Liver (tissue), 9 donors: Measurements from ENCODE around the gene POC1A. TPM values are rescaled to one million over a fixed set of nuclear protein-coding genes. Genes with fewer than 3 reads are reported as not detected.

Source experiments
- DNase-seq: peaks from one replicate; pipeline ENCODE4 v3.0.0-alpha.2; 2017; ENCODE audit warnings: low spot score
- H3K27ac ChIP-seq, 2 donors: one replicate each; pipeline ENCODE4 v1.7.0; 2013; ENCODE audit warnings: inconsistent platforms in 2 of 2, low read length in 2 of 2, control low read depth in 1 of 2, low read depth in 1 of 2, mild to moderate bottlenecking in 1 of 2
- H3K27me3 ChIP-seq, 4 donors: one replicate each; pipeline versions ENCODE4 v1.6.1 to v1.7.0; 2013; ENCODE audit warnings: low read length in 3 of 4, inconsistent platforms in 1 of 4, mild to moderate bottlenecking in 1 of 4, moderate library complexity in 1 of 4; ENCODE audit not compliant: control insufficient read depth in 4 of 4, insufficient read depth in 4 of 4
- H3K36me3 ChIP-seq, 4 donors: one replicate each; pipeline versions ENCODE4 v1.6.1 to v1.7.0; 2013; ENCODE audit warnings: low read length in 3 of 4, mild to moderate bottlenecking in 3 of 4, low read depth in 1 of 4, moderate library complexity in 1 of 4; ENCODE audit not compliant: control insufficient read depth in 4 of 4, insufficient read depth in 3 of 4
- H3K4me1 ChIP-seq, 4 donors: one replicate each; pipeline versions ENCODE4 v1.6.1 to v1.7.0; 2013; ENCODE audit warnings: low read length in 3 of 4, mild to moderate bottlenecking in 3 of 4, moderate library complexity in 1 of 4; ENCODE audit not compliant: control insufficient read depth in 4 of 4, insufficient read depth in 4 of 4
- H3K4me3 ChIP-seq, 3 donors: one replicate each; pipeline versions ENCODE4 v1.6.1 to v1.7.0; 2013; ENCODE audit warnings: low read length in 3 of 3, control low read depth in 1 of 3, low read depth in 1 of 3, mild to moderate bottlenecking in 1 of 3
- H3K9ac ChIP-seq, 2 donors: one replicate each; pipeline ENCODE4 v1.7.0; 2013; ENCODE audit warnings: low read length in 2 of 2, mild to moderate bottlenecking in 2 of 2, moderate library complexity in 2 of 2, control low read depth in 1 of 2, low read depth in 1 of 2
- H3K9me3 ChIP-seq, 4 donors: one replicate each; pipeline versions ENCODE4 v1.6.1 to v1.7.0; 2013; ENCODE audit warnings: low read length in 3 of 4; ENCODE audit not compliant: control insufficient read depth in 4 of 4
- ATF3 ChIP-seq: IDR thresholded peaks from 2 replicates; pipeline ENCODE4 v1.6.1; 2016; ENCODE audit warnings: antibody characterized with exemption
- EGR1 ChIP-seq, 2 donors: IDR thresholded peaks; 2 replicates each; pipeline ENCODE4 v1.6.1; 2016 to 2018; ENCODE audit warnings: antibody characterized with exemption in 2 of 2, low read depth in 2 of 2
- FOXA1 ChIP-seq: IDR thresholded peaks from 2 replicates; pipeline ENCODE4 v1.6.1; 2016; ENCODE audit warnings: antibody characterized with exemption
- GABPA ChIP-seq, 2 donors: IDR thresholded peaks in 1 of 2; conservative IDR thresholded peaks in 1 of 2; 2 replicates each; pipeline ENCODE4 v1.6.1; 2016; ENCODE audit warnings: antibody characterized with exemption in 2 of 2, mild to moderate bottlenecking in 1 of 2, moderate library complexity in 1 of 2
- HNF4A ChIP-seq, 2 donors: conservative IDR thresholded peaks; 2 replicates each; pipeline ENCODE4 v1.6.1; 2016; ENCODE audit warnings: antibody characterized with exemption in 2 of 2, mild to moderate bottlenecking in 2 of 2
- HNF4G ChIP-seq: IDR thresholded peaks from 2 replicates; pipeline ENCODE4 v1.6.1; 2016; ENCODE audit warnings: antibody characterized with exemption
- JUND ChIP-seq, 2 donors: IDR thresholded peaks; 2 replicates each; pipeline ENCODE4 v1.6.1; 2016; ENCODE audit warnings: antibody characterized with exemption in 2 of 2
- NR2F2 ChIP-seq: IDR thresholded peaks from 2 replicates; pipeline ENCODE4 v1.6.1; 2016; ENCODE audit warnings: antibody characterized with exemption
- RAD21 ChIP-seq, 2 donors: IDR thresholded peaks; 2 replicates each; pipeline ENCODE4 v1.6.1; 2016; ENCODE audit warnings: antibody characterized with exemption in 2 of 2, mild to moderate bottlenecking in 2 of 2
- REST ChIP-seq: IDR thresholded peaks from 2 replicates; pipeline ENCODE4 v1.6.1; 2016; ENCODE audit warnings: antibody characterized with exemption, mild to moderate bottlenecking
- RXRA ChIP-seq, 2 donors: IDR thresholded peaks; 2 replicates each; pipeline ENCODE4 v1.6.1; 2017 to 2018; ENCODE audit warnings: antibody characterized with exemption in 2 of 2, mild to moderate bottlenecking in 1 of 2
- ZBTB33 ChIP-seq: IDR thresholded peaks from 2 replicates; pipeline ENCODE4 v1.6.1; 2016; ENCODE audit warnings: antibody characterized with exemption
- WGBS: extraction: QIAGEN DNeasy Blood & Tissue Kit; methylation state at CpG from one replicate; pipeline ENCODE4 v1.1.7; 2013; 5-methylcytosine and 5-hydroxymethylcytosine counted together
- polyA plus RNA-seq, 2 donors: library from polyadenylated mRNA; stranded (reverse) in 1 of 2; unstranded in 1 of 2; fragments of 200-250 nt in 1 of 2; fragments of >200 nt in 1 of 2; fragmentation: Nextera tagmentation in 1 of 2; extraction: Ambion mirVana in 1 of 2; gene quantifications; one replicate each; pipeline versions ENCODE4 v1.2.1 to v1.2.3, GENCODE V29; 2013 to 2015
- total RNA-seq, 2 donors: library from RNA; depleted of rRNA; stranded (reverse); fragments of >200 nt; gene quantifications; one replicate each; pipeline ENCODE4 v1.2.3, GENCODE V29; 2014
- TF ChIP-seq, protein P1 (sequence below): fragments of 150-350 bp; IDR thresholded peaks from 2 replicates; pipeline ENCODE4 v1.5.1; 2017; ENCODE audit warnings: improper control_type of control experiment, low read depth, low read length; ENCODE audit not compliant: missing input control
- TF ChIP-seq, protein P2 (sequence below): IDR thresholded peaks from 2 replicates; pipeline ENCODE4 v1.6.1; 2016; ENCODE audit warnings: antibody characterized with exemption
- donor health status: healthy.
- donor health status: healthy.
- donor health status: healthy.
- donor health status: healthy.
- donor health status: healthy.

POC1A gene
- total and polyA plus RNA-seq, 4 donors = 1.4 to 12.7 (median 4.8) TPM

DNA sequence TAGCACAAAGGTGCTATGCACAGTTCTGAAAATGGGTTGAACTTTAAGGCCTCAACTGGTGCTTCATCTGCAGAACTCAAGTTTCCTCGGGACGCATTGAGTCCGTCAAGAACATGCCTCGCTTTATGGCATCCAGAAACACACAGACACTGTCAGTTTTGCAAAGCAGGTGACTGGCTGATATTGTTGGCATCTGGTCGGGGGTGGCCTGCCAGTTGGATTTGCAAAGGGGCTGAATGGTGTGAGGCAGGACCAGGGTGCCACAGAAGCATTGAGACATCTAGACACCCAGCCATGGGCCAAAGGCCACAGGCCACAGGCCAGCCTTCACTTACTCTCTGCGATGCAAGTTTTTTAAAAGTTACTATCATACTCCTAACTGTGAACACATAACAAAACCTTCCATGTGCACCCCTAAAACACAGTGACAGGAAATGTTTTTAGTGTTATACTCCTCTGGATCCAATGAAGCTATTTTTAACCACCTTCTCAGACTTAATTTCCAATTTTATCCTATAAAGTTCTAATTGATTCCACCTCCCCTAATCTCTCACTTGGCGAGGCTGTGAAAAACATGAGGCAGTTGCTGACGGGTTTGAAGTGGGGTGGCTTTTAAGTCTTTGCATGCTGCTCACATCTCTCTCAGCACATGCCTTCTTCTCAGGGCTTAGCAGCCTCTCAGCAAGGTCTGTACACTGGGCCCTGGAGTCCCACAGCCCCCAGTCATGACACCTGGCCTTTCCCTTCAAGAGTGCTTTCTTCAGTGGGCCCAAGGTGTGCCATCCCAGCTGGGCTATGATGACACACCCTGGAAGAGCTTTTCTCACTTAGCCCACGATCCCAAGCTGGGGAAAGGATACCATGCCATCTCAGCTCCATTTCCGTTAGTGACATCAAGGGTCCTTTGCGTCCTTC is 59.4 kb downstream of the POC1A start:
- Histone ChIP-seq H3K9me3 (no peaks in the 10 kb centered on the region), H3K4me3 (no peak overlapping the region), H3K9ac (no peak overlapping the region), H3K27me3 (no peaks in the 10 kb centered on the region), H3K27ac (no peak overlapping the region), H3K4me1 (peaks cover 0 to 7% (median 0%) of the 10 kb centered on the region in 4 donors), H3K36me3 (no peaks in the 10 kb centered on the region)
- DNase-seq = no peak
- WGBS = 95% methylated on average over 11 of the region's 11 CpGs
- TF ChIP-seq ATF3 = no peak
- no peak for TF ChIP-seq HNF4A (conservative IDR thresholded peaks at IDR 0.05)
- TF ChIP-seq, protein P1, sequence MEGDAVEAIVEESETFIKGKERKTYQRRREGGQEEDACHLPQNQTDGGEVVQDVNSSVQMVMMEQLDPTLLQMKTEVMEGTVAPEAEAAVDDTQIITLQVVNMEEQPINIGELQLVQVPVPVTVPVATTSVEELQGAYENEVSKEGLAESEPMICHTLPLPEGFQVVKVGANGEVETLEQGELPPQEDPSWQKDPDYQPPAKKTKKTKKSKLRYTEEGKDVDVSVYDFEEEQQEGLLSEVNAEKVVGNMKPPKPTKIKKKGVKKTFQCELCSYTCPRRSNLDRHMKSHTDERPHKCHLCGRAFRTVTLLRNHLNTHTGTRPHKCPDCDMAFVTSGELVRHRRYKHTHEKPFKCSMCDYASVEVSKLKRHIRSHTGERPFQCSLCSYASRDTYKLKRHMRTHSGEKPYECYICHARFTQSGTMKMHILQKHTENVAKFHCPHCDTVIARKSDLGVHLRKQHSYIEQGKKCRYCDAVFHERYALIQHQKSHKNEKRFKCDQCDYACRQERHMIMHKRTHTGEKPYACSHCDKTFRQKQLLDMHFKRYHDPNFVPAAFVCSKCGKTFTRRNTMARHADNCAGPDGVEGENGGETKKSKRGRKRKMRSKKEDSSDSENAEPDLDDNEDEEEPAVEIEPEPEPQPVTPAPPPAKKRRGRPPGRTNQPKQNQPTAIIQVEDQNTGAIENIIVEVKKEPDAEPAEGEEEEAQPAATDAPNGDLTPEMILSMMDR = no peak
- no peak for TF ChIP-seq EGR1 (IDR thresholded peaks at IDR 0.05; ENCODE audit: low read depth in 2 of 2)
- TF ChIP-seq JUND (IDR thresholded peaks at IDR 0.05) = no peak
- TF ChIP-seq GABPA (IDR thresholded peaks at IDR 0.05 in 1 of 2, conservative IDR thresholded peaks at IDR 0.05 in 1 of 2) = no peak
- TF ChIP-seq RAD21 (IDR thresholded peaks at IDR 0.05) = no peak
- no peak for TF ChIP-seq HNF4G
- TF ChIP-seq REST = no peak
- TF ChIP-seq ZBTB33 = no peak

DNA sequence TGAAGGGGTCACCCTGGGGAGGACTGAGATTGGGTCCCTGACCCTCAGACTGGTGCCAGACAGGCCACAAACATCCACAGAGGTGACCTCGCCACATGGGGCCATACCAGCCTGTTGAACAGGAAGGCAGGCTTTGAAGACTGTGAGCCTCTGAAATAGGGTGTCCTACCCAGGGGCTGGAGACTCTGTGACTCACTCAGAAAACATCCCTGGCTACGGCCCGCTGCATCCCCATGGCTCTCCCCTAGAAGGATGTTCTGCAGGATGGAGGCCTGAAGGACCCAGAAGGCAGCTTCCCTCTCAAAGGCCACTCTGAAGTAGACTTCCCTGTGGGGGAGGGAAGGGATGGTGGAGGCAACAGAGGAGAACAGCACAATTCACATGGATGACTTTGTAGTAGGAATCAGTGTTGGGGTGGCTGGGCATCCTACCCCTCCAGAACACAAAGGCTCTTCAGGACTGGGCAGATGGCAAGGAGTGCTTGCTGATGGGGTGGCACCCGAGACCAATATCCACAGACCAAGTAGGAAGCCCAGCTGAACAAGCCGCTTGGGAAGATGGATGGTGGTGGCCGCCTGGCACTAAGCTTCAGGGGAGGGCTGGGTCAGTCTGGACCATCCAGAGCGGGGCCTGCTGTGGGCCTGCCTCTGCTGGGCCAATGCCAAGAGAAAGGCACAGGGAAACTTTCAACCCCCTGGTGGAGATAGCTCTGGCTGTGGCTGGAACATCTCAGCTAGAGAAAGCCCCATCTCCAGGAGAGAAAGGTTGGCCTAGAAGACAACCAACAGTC is 60.3 kb downstream of the POC1A start:
- H3K36me3 ChIP-seq = no peaks in the 10 kb centered on the region
- peaks cover 0 to 5% (median under 1%) of the 10 kb centered on the region in 4 donors for H3K4me1 ChIP-seq
- no peak overlapping the region for H3K4me3 ChIP-seq
- DNase-seq = no peak
- H3K27me3 ChIP-seq = no peaks in the 10 kb centered on the region
- 96% methylated on average over 7 of the region's 7 CpGs for WGBS
- no peak overlapping the region for H3K9ac ChIP-seq
- TF ChIP-seq ZBTB33 (no peak), NR2F2 (no peak), EGR1 (IDR thresholded peaks at IDR 0.05; ENCODE audit: low read depth in 2 of 2) (no peak), FOXA1 (no peak), RXRA (IDR thresholded peaks at IDR 0.05) (no peak), RAD21 (IDR thresholded peaks at IDR 0.05) (no peak), REST (no peak)
- TF ChIP-seq, protein P2, sequence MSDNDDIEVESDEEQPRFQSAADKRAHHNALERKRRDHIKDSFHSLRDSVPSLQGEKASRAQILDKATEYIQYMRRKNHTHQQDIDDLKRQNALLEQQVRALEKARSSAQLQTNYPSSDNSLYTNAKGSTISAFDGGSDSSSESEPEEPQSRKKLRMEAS = no peak
- no peak overlapping the region for H3K27ac ChIP-seq
- H3K9me3 ChIP-seq = no peaks in the 10 kb centered on the region
